HFF-Myc (cell line): ENCODE measurements around the gene CFAP58.

ENCODE experiments used
- DNase-seq: peaks from one replicate; pipeline ENCODE4 v3.0.0-alpha.2; 2011; ENCODE audit warnings: low read depth; ENCODE audit errors: extremely low read depth
- H3K4me3 ChIP-seq: replicated peaks from 2 replicates; pipeline ENCODE4 v1.5.1; 2011; ENCODE audit warnings: low read depth, mild to moderate bottlenecking, control low read depth, low read length
- TF ChIP-seq, protein P1 (sequence below): IDR thresholded peaks from 2 replicates; pipeline ENCODE4 v1.5.1; 2012; ENCODE audit warnings: mild to moderate bottlenecking, low read depth, low read length, control low read depth; ENCODE audit errors: missing control alignments

The CFAP58 gene

DNA sequence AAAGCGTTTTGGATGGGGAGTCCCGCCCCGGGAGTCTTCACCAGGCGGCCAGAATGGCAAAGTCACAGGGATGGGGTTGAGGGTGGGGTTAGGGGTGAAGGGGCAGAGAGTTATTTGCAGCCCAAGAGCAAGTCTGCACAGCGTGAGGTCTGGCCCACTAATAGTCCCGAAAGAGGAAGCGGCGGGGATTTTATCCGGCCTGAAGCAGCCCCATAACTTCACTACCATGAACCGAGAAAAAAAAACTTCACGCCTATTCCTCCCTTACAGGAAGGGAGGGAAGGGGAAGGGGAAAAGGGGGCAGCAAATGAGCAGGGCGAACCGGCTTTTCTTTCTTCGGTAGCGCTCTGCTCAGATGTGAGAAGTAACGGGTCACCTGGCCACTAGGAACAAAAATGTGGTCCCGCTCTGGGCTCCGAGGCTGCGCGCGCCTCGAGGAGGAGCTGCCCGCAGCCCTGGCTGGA, 16.1 kb upstream of the CFAP58 start:
- TF ChIP-seq, protein P1, sequence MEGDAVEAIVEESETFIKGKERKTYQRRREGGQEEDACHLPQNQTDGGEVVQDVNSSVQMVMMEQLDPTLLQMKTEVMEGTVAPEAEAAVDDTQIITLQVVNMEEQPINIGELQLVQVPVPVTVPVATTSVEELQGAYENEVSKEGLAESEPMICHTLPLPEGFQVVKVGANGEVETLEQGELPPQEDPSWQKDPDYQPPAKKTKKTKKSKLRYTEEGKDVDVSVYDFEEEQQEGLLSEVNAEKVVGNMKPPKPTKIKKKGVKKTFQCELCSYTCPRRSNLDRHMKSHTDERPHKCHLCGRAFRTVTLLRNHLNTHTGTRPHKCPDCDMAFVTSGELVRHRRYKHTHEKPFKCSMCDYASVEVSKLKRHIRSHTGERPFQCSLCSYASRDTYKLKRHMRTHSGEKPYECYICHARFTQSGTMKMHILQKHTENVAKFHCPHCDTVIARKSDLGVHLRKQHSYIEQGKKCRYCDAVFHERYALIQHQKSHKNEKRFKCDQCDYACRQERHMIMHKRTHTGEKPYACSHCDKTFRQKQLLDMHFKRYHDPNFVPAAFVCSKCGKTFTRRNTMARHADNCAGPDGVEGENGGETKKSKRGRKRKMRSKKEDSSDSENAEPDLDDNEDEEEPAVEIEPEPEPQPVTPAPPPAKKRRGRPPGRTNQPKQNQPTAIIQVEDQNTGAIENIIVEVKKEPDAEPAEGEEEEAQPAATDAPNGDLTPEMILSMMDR: no peak

DNA sequence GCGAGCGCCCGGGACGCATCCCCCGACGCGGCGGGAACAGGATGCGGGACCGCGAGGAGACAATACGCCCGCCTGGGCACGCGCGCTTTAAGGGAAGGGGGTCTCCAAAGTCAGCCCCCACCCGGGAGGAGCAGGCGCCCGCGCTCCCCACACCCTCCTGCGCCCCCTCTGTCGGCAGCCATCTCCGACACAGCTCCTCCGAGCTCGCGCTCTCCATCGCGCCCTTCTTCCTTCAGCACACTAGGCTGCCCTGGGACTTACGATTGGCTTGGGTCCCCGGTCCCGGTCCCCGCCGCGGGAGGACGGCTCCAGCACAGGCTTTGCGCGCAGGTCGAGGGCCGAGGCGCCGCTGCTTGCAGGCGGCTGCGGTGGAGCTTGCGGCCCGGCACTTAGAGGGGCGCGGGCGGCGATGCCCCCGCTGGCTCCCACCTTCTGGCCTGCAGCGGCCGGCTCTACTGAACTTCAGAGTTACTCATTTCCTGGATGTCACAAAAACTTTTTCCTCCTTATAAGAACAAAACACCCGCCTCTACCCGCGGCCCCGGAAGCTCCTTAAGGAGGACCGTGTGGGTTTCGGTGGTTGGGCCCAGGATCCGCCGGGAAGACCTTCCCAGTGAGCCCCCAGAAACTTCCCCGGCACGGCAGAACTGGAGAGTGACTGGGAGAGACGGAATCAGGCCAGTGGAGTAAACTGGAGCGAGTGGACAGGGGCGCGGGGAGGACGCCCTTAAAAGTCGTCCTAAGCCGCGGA, 15.5 kb upstream of the CFAP58 start, which contains the start of gene ITPRIP:
TSS of gene ITPRIP (minus strand) at position 481 of the 751 bp plus-strand sequence. CDS start 22,414 bp downstream, outside the sequence.
- peak within 1 kb of the TSS; percentile 90 for H3K4me3 ChIP-seq
- TF ChIP-seq, protein P1: no peak
- DNase-seq: no peak

More for the DNA sequence above, 16.1 kb upstream of the CFAP58 start:
- DNase-seq: no peak
- H3K4me3 ChIP-seq: peak overlapping the region; percentile 90

DNA sequence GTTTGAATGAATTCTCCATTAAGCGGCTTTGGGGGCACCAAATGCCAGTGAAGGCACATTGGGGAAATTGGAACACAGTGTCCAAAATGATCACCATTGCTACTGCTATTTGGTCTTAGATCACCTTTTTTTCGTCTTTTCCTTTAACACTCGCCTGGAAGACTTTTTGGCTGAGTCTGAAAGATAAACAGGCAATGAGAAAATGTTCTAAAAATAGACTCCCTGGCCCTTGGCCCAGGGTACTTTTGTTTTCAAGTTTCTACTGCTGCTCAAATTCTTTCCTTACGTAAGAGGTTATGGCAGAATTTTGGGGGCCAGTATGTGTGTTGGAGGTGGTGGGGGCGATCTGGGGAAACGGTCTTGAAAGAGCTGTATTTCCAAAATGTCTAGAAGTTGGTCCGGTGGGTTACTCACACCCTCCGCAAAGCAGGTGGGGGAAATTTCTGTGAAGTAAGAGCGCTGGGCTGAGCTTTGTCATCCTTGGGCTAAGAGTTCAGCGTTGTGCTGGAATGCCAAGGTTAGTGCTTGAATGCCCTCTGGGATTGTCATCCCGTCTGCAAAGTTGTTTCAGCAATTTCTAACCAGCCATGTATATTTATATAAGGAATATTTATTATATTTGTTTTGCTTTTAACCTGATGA, 14.0 kb upstream of the CFAP58 start:
- no peak for DNase-seq
- TF ChIP-seq, protein P1: no peak
- peak overlapping the region; percentile 90 for H3K4me3 ChIP-seq

DNA sequence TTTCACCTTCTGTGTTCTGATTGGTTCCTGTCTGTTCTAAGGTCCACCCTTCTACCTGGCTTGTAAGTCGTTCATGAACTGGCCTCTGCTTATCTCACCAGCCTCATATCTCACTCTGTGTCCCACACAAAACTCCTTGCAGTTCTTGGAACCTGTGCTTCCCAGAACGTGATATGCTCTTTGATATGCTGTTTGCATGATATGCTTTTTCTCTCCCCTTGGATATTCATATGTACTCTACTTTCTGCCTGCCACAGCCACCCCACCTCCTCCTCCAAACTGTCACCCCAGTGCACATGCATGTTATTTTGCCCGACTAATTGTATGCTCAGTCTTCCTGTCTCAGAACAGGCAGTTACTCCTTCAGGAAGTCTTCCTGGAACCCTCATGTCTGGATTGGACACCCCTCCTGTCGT, 13.5 kb upstream of the CFAP58 start:
- TF ChIP-seq, protein P1: no peak
- 0 out of 2 replicates have a peak overlapping the region, but pooled peaks have one; percentile 90 for H3K4me3 ChIP-seq
- DNase-seq: no peak

DNA sequence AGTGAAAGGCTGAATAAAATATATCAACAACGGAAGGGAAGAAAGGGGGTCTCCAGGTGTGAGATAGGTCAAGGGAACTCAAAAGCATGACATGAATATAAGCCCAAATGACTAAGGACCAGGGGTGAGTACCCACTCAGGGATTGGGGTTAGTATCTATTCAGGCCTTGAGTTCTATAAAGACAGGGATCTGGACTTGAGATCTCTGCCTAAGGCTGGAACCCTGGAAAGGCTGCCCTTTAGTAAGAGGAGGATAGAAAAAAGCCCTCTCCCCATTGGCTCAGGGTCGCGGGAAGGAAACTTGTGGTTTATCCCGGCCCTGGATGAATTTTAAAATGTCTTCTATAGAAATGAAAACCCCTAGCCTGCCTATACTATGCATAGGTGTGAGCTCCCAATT, 13.0 kb upstream of the CFAP58 start:
- no peak overlapping the region for H3K4me3 ChIP-seq
- no peak for DNase-seq
- TF ChIP-seq, protein P1: no peak

GRCh38 chr10:104342941-104343411, 10.7 kb upstream of the CFAP58 start:
- no peak for DNase-seq
- H3K4me3 ChIP-seq: no peak overlapping the region
- TF ChIP-seq, protein P1: no peak
